Measurements from ENCODE around the gene CNDP2.

DNA sequence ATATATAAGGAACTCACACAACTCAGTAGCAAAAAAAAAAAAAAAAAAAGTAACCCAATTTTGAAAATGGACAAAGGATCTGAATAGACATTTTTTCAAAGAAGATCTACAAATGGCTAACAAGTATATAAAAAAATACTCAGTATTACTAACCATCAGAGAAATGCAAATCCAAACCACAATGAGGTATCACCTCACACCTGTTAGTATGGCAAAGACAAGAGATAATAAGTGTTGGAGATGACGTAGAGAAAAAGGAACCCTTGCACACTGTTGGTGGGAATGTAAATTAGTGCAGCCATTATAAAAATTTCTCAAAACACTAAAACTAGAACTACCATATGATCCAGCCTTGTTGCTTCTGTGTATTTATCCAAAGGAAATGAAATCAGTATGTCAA lies 32.3 kb downstream of the CNDP2 start:
- TF ChIP-seq, protein P1, sequence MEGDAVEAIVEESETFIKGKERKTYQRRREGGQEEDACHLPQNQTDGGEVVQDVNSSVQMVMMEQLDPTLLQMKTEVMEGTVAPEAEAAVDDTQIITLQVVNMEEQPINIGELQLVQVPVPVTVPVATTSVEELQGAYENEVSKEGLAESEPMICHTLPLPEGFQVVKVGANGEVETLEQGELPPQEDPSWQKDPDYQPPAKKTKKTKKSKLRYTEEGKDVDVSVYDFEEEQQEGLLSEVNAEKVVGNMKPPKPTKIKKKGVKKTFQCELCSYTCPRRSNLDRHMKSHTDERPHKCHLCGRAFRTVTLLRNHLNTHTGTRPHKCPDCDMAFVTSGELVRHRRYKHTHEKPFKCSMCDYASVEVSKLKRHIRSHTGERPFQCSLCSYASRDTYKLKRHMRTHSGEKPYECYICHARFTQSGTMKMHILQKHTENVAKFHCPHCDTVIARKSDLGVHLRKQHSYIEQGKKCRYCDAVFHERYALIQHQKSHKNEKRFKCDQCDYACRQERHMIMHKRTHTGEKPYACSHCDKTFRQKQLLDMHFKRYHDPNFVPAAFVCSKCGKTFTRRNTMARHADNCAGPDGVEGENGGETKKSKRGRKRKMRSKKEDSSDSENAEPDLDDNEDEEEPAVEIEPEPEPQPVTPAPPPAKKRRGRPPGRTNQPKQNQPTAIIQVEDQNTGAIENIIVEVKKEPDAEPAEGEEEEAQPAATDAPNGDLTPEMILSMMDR (IDR thresholded peaks at IDR 0.05; ENCODE audit: insufficient read depth, low read length, poor library complexity, severe bottlenecking): no peak
- TF ChIP-seq EZH2phosphoT487 (conservative IDR thresholded peaks at IDR 0.05; ENCODE audit: low read length): no peak

Data from SU-DHL-6 (cell line).